Gastrocnemius medialis (tissue), 4 donors: ENCODE measurements around the gene IFITM5.
"Not testable (repeated sequence)": the region's sequence is repeated elsewhere in the genome, so short reads cannot be mapped to it uniquely, and the experiment has no call there.

ENCODE experiments used
- POLR2A ChIP-seq, 2 donors: fragments of 450-650 bp; IDR thresholded peaks; one replicate each; pipeline ENCODE4 v1.6.1; 2017; ENCODE audit warnings: antibody characterized with exemption in 2 of 2, mild to moderate bottlenecking in 2 of 2, moderate library complexity in 2 of 2
- TF ChIP-seq, protein P1 (sequence below), 5 experiments: fragments of 450-650 bp in 3 of 5; fragments of 200-600 bp in 2 of 5; sonication (generic) in 2 of 5; IDR thresholded peaks in 4 of 5; conservative IDR thresholded peaks in 1 of 5; 1 replicate in 4 of 5; 2 replicates in 1 of 5; pipeline ENCODE4 v1.5.1; 2016 to 2019; ENCODE audit warnings: antibody characterized with exemption in 5 of 5, mild to moderate bottlenecking in 3 of 5, moderate library complexity in 3 of 5

DNA sequence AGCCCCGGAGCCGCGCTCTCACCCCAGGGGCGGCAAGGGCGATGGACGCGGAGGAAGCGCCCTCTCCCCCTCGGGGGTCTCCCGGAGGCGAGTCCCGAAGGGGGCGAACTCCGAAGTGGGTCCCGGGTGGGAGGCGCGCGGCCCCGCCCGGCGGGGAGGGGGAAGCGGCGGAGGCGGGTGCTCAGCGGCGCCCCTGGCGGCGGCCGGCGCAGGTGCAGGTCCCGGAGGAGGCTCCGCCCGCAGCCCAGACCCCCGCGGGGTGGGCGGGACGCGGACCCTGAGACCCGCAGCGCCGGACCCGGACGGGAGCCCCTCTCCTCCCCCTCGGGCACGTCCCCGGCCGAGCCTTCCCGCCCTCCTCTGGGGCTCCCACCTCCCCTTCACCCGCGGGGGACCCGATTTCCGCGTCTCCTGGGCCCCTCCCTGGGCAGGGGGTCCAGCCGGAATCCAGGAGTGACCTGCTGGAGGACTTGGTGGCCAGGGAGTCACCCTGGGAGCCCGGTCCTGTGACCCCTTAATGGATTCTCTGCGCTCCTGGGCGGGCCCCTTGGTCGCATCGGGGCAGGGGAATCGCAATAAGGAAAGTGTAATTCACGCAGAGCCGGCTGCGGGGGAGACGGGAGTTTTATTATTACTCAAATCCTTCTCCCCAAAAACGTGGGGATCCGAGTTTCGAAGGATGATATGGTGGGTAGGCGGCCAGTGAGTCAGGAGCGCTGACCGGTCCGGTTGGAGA, 11.9 kb upstream of the IFITM5 start:
- TF ChIP-seq, protein P1, sequence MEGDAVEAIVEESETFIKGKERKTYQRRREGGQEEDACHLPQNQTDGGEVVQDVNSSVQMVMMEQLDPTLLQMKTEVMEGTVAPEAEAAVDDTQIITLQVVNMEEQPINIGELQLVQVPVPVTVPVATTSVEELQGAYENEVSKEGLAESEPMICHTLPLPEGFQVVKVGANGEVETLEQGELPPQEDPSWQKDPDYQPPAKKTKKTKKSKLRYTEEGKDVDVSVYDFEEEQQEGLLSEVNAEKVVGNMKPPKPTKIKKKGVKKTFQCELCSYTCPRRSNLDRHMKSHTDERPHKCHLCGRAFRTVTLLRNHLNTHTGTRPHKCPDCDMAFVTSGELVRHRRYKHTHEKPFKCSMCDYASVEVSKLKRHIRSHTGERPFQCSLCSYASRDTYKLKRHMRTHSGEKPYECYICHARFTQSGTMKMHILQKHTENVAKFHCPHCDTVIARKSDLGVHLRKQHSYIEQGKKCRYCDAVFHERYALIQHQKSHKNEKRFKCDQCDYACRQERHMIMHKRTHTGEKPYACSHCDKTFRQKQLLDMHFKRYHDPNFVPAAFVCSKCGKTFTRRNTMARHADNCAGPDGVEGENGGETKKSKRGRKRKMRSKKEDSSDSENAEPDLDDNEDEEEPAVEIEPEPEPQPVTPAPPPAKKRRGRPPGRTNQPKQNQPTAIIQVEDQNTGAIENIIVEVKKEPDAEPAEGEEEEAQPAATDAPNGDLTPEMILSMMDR (IDR thresholded peaks at IDR 0.05 in 4 of 5, conservative IDR thresholded peaks at IDR 0.05 in 1 of 5) = not testable (repeated sequence)
- not testable (repeated sequence) for TF ChIP-seq POLR2A (IDR thresholded peaks at IDR 0.05)
